Fibroblast of the aortic adventitia (primary cell): ENCODE measurements around the gene ZNF280B. TPM values are rescaled to one million over a fixed set of nuclear protein-coding genes. Genes with fewer than 3 reads are reported as not detected.

Experiments used
- DNase-seq: peaks from one replicate; pipeline ENCODE4 v3.0.0-alpha.2; 2010; ENCODE audit warnings: low read depth
- H3K4me3 ChIP-seq: 2 replicates; pipeline ENCODE4 v1.5.1; 2011; ENCODE audit warnings: low read depth, mild to moderate bottlenecking, control low read depth, low read length, moderate library complexity
- CTCF ChIP-seq: IDR thresholded peaks from 2 replicates; pipeline ENCODE4 v1.5.1; 2011; ENCODE audit warnings: mild to moderate bottlenecking, low read length, control low read depth, inconsistent platforms; ENCODE audit not compliant: insufficient read depth
- total RNA-seq: library from RNA; depleted of rRNA; stranded (reverse); fragments of >200 nt; gene quantifications from 2 replicates; pipeline ENCODE4 v1.2.3, GENCODE V29; 2012; ENCODE audit warnings: low replicate concordance

Gene ZNF280B
- total RNA-seq, 1 donor, result 0.45 TPM

DNA sequence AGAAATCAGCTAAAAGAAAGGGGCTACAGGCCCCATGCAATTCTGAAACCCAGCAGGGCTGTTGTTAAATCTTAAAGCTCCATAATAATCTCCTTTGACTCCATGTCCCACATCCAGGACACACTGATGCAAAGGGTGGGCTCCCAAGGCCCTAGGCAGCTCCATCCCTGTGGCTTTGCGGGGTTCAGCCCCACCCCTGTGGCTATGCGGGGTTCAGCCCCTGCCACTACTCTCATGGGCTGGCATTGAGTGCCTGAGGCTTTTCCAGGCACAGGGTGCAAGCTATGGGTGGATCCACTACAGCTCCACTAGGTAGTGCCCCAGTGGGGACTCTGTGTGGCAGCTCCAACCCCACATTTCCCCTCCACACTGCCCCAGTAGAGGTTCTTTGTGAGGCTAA lies 20.2 kb upstream of the ZNF280B start:
- no peak for TF ChIP-seq CTCF
- no peak for DNase-seq
- no peak overlapping the region for H3K4me3 ChIP-seq

DNA sequence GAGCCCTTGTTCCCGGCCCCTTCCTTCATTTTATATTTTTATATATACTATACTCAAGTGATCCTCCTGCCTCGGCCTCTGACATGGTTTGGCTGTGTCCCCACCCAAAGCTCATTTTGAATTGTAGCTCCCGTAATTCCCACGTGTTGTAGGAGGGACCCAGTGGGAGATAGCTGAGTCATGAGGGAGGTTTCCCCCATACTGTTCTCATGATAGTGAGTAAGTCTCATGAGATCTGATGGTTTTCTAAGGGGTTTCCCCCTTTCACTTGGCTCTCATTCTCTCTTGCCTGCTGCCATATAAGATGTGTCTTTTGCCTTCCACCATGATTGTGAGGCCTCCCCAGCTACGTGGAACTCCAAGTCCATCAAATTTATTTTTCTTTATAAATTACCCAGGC lies 18.8 kb upstream of the ZNF280B start:
- no peak for TF ChIP-seq CTCF
- no peak for DNase-seq
- no peak overlapping the region for H3K4me3 ChIP-seq

GRCh38 chr22:22526125-22526912 lies 17.8 kb upstream of the ZNF280B start:
- no peak overlapping the region for H3K4me3 ChIP-seq
- no peak for DNase-seq
- TF ChIP-seq CTCF, result no peak

GRCh38 chr22:22523494-22523893 lies 15.0 kb upstream of the ZNF280B start:
- TF ChIP-seq CTCF, result no peak

DNA sequence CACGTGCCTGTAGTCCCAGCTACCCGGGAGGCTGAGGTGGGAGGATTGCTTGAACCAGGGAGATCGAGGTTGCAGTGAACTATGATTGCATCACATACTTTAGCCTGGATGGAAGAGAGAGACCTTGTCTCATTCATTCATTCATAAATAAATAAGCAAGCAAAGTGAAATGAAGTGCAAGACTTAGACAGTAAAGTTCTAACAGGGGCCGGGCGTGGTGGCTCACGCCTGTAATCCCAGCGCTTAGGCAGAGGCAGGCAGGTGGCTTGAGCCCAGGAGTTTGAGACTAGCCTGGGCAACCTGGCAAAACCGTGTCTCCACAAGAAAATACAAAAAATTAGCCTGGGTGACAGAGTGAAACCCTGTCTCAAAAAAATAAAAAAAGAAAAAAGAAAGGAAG lies 13.1 kb upstream of the ZNF280B start:
- no peak overlapping the region for H3K4me3 ChIP-seq
- TF ChIP-seq CTCF, result no peak
- no peak for DNase-seq

More at GRCh38 chr22:22523494-22523893, 15.0 kb upstream of the ZNF280B start:
- DNase-seq, result no peak
- no peak overlapping the region for H3K4me3 ChIP-seq

DNA sequence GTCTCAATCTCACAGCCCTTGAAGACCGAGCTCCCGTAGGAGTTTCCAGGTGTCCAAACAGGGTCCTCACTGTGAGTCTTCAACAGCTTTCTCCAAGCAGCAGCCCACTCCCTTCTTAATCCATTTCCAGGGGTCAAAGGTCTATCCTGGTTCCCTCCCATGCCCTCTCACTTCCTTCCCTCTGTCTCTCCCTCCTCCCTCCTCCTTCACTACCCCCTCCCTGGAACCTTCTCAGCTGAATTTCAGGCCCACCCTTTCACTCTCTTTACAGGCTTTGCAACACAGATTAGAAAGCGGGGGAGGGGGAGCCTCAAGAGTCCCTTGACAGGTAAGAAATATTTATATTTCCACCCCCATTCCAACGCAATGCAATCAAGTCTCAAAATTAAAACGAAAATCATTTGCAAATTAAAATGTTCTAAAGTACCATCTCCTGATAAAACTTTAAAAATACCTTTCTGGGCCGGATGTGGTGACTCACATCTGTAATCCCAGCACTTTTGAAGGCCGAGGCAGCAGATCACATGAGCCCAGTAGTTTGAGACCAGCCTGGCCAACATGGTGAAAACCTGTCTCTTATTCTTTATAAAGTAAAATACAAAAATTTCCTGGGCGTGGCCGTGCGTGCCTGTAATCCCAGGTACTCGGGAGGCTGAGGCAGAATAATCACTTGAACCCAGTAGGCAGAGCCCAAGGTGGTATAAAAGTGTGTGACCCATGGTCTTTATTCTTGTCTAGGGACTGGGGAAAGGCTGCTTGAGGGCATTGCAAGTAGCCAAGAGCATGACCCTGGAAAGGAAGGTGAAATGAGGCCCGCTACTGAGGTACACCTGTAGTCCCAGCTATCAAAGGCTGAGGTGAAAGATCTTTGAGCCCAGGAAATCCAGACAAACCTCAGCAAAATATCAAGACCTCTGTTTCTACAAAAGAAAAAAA lies 12.4 kb upstream of the ZNF280B start:
- no peak overlapping the region for H3K4me3 ChIP-seq
- DNase-seq, result peak; percentile 10
- no peak for TF ChIP-seq CTCF
